HCT116 (cell line): ENCODE data around the gene C3orf20. TPM values are rescaled to one million over a fixed set of nuclear protein-coding genes. Genes with fewer than 3 reads are reported as not detected.

Experiments used
- ATAC-seq: fragments of 200-7000 bp; cut with Tn5 transposase; 2 replicates; pipeline ENCODE4 v1.9.1; 2020; ENCODE audit warnings: mild to moderate bottlenecking, moderate library complexity
- BruUV-seq: library from RNA; stranded (reverse); fragments of 400-500 nt; replicated peaks from 2 replicates; lab custom pipeline; 2021; lab: Mats Ljungman, UMichigan
- CTCF ChIA-PET: fragments of 300-600 bp; sonication (Branson Sonifier 250); formaldehyde crosslinking; loops from one replicate; lab custom pipeline; 2021; ENCODE audit warnings: antibody characterized with exemption; lab: Charles Lee
- POLR2A ChIA-PET: fragments of 300-600, 350-600 bp; sonication (Branson Sonifier 250); formaldehyde crosslinking; loops from one replicate; lab custom pipeline; 2021; ENCODE audit warnings: antibody characterized with exemption; lab: Charles Lee
- RAD21 ChIA-PET, 2 experiments: fragments of 300-600 bp; sonication (Branson Sonifier 250); formaldehyde crosslinking; loops; one replicate each; lab custom pipeline; 2023; ENCODE audit warnings: low total read pairs in 2 of 2; ENCODE audit not compliant: uncharacterized antibody in 2 of 2, unreplicated experiment in 2 of 2, low non-redundant PET in 1 of 2; lab: Charles Lee
- DNase-seq: peaks from one replicate; pipeline ENCODE4 v3.0.0-alpha.2; 2010; ENCODE audit warnings: low read depth, low spot score
- H2AFZ ChIP-seq: fragments of 200-600 bp; shearing (Covaris generic), sonication (generic); 2 replicates; pipeline ENCODE4 v1.6.1; 2017; ENCODE audit warnings: low read depth, mixed run types, mixed read lengths, antibody characterized with exemption, low read length; ENCODE audit not compliant: poor library complexity, severe bottlenecking
- H3K27ac ChIP-seq: 2 replicates; pipeline ENCODE4 v1.5.1; 2012; ENCODE audit warnings: low read depth, low read length
- H3K27me3 ChIP-seq: fragments of 200-600 bp; sonication (generic); 2 replicates; pipeline ENCODE4 v1.6.1; 2016; ENCODE audit warnings: mixed run types, low read length, mixed read lengths; ENCODE audit not compliant: insufficient read depth
- H3K36me3 ChIP-seq, 2 experiments: fragments of 200-500 bp in 1 of 2; fragments of 200-600 bp in 1 of 2; sonication (Bioruptor generic) in 1 of 2; sonication (generic) in 1 of 2; 2 replicates each; pipeline versions ENCODE4 v1.5.1 to v1.6.1; 2014 to 2016; ENCODE audit warnings: low read length in 2 of 2, inconsistent platforms in 1 of 2, mixed read lengths in 1 of 2, mixed run types in 1 of 2; ENCODE audit not compliant: insufficient read depth in 2 of 2, control insufficient read depth in 1 of 2
- H3K4me1 ChIP-seq, 2 experiments: fragments of 200-600 bp in 1 of 2; sonication (generic) in 1 of 2; 2 replicates each; pipeline versions ENCODE4 v1.5.1 to v1.6.1; 2012 to 2017; ENCODE audit warnings: low read length in 2 of 2, inconsistent platforms in 1 of 2, mild to moderate bottlenecking in 1 of 2, mixed read lengths in 1 of 2, mixed run types in 1 of 2, moderate library complexity in 1 of 2; ENCODE audit not compliant: insufficient read depth in 2 of 2, control insufficient read depth in 1 of 2
- H3K4me2 ChIP-seq: fragments of 200-600 bp; sonication (generic); 2 replicates; pipeline ENCODE4 v1.6.1; 2017; ENCODE audit warnings: mixed run types, low read length, mixed read lengths
- H3K4me3 ChIP-seq, 2 experiments: fragments of 200-600 bp in 1 of 2; sonication (generic) in 1 of 2; replicated peaks in 1 of 2; 2 replicates each; pipeline ENCODE4 v1.5.1; 2011 to 2016; ENCODE audit warnings: low read length in 2 of 2, control low read depth in 1 of 2, low read depth in 1 of 2, mild to moderate bottlenecking in 1 of 2, mixed read lengths in 1 of 2, mixed run types in 1 of 2
- H3K79me2 ChIP-seq: fragments of 200-600 bp; sonication (generic); 2 replicates; pipeline ENCODE4 v1.6.1; 2017; ENCODE audit warnings: mild to moderate bottlenecking, mixed run types, low read length, moderate library complexity, mixed read lengths; ENCODE audit not compliant: insufficient read depth
- H3K9ac ChIP-seq: fragments of 200-600 bp; sonication (generic); 2 replicates; pipeline ENCODE4 v1.6.1; 2016; ENCODE audit warnings: low read length, mixed read lengths
- H3K9me2 ChIP-seq: fragments of 200-600 bp; sonication (generic), shearing (Covaris generic); 2 replicates; pipeline ENCODE4 v1.6.1; 2017; ENCODE audit warnings: mixed run types, mild to moderate bottlenecking, moderate library complexity; ENCODE audit not compliant: insufficient read depth
- H3K9me3 ChIP-seq, 2 experiments: fragments of 200-500 bp in 1 of 2; fragments of 200-600 bp in 1 of 2; sonication (Bioruptor generic) in 1 of 2; sonication (generic) in 1 of 2; 2 replicates each; pipeline ENCODE4 v1.6.1; 2014 to 2017; ENCODE audit warnings: low read length in 2 of 2, mixed read lengths in 2 of 2, inconsistent platforms in 1 of 2, low read depth in 1 of 2, mild to moderate bottlenecking in 1 of 2, mixed run types in 1 of 2, moderate library complexity in 1 of 2; ENCODE audit not compliant: control insufficient read depth in 1 of 2, insufficient read depth in 1 of 2
- H4K20me1 ChIP-seq: fragments of 200-600 bp; sonication (generic), shearing (Covaris generic); 2 replicates; pipeline ENCODE4 v1.6.1; 2017; ENCODE audit warnings: mixed run types, mild to moderate bottlenecking, moderate library complexity; ENCODE audit not compliant: insufficient read depth
- ELF1 ChIP-seq: IDR thresholded peaks from 2 replicates; pipeline ENCODE4 v1.6.1; 2012; ENCODE audit warnings: low read depth, borderline replicate concordance
- EZH2 ChIP-seq: fragments of 200-600 bp; sonication (generic); IDR thresholded peaks from 2 replicates; pipeline ENCODE4 v1.6.1; 2017; ENCODE audit warnings: antibody characterized with exemption, mixed run types
- EZH2phosphoT487 ChIP-seq: fragments of 200-600 bp; IDR thresholded peaks from 2 replicates; pipeline ENCODE4 v1.6.1; 2018; ENCODE audit warnings: antibody characterized with exemption, borderline replicate concordance
- FOSL1 ChIP-seq: IDR thresholded peaks from 2 replicates; pipeline ENCODE4 v1.6.1; 2012; ENCODE audit warnings: low read depth
- POLR2AphosphoS5 ChIP-seq: IDR thresholded peaks from 2 replicates; pipeline ENCODE4 v1.6.1; 2011; ENCODE audit warnings: mild to moderate bottlenecking, low read depth, low read length, moderate library complexity
- RAD21 ChIP-seq: IDR thresholded peaks from 2 replicates; pipeline ENCODE4 v1.6.1; 2012; ENCODE audit warnings: low read depth, mild to moderate bottlenecking
- SRF ChIP-seq: IDR thresholded peaks from 2 replicates; pipeline ENCODE4 v1.6.1; 2012; ENCODE audit warnings: low read depth
- YY1 ChIP-seq: IDR thresholded peaks from 2 replicates; pipeline ENCODE4 v1.6.1; 2011; ENCODE audit warnings: low read length, low read depth, moderate library complexity, mild to moderate bottlenecking; ENCODE audit not compliant: insufficient replicate concordance; ENCODE audit errors: extremely low read depth
- intact Hi-C: fragments of 100-400 bp; cut with micrococcal nuclease; formaldehyde crosslinking; loops from 2 replicates; pipeline ENCODE4 v1.10.0; 2022
- total RNA-seq: library from RNA; stranded (reverse); gene quantifications from one replicate; pipeline ENCODE4 v1.2.1, GENCODE V29; 2021; ENCODE audit not compliant: unreplicated experiment
- TF ChIP-seq, protein P1 (sequence below), 3 experiments: fragments of 200-600 bp in 1 of 3; sonication (generic) in 1 of 3; IDR thresholded peaks in 2 of 3; conservative IDR thresholded peaks in 1 of 3; 2 replicates each; pipeline ENCODE4 v1.5.1; 2012 to 2017; ENCODE audit warnings: low read depth in 2 of 3, low read length in 2 of 3, antibody characterized with exemption in 1 of 3, borderline replicate concordance in 1 of 3, control low read depth in 1 of 3, mild to moderate bottlenecking in 1 of 3, mixed read lengths in 1 of 3, mixed run types in 1 of 3, moderate library complexity in 1 of 3; ENCODE audit not compliant: insufficient read depth in 1 of 3
- TF ChIP-seq, protein P2 (sequence below): IDR thresholded peaks from 2 replicates; pipeline ENCODE4 v1.6.1; 2011; ENCODE audit warnings: mild to moderate bottlenecking, low read length, moderate library complexity; ENCODE audit not compliant: insufficient replicate concordance; ENCODE audit errors: extremely low read depth

Gene C3orf20
- total RNA-seq, 1 experiment from 2014 or later: 0.20 TPM

DNA sequence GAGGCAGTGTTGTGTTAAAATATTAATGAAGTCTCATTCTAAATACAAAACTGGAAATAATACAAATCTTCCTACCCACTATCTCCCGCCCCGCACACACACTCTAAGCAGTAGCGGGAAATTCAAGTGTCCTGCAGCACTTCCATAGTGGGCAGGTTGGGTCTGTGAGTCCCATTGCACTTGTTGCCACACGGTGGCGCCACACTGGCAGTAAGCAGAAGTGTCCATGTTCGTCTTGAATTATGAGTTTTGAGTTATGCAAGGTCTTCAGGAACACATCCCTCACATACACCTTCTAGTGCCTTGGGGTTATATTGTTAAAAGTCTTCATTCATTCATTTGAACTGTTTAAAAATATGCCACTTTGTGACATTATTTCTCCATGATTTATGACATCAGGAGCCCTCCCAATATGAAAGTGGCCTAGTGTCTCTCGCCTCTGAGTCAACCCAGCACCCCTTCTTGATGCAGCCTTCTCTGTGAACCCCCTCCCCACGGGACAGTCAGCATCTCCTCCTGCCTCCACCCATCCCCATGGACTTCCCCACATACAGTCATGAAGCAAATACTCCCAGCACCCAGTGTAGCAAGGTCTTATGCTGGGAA lies 41.0 kb upstream of the C3orf20 start:
- BruUV-seq: no TSS peak
- intact Hi-C loops: loop anchor here (1.0 kb wide), 2 partner anchors 147 to 287 kb away; no protein-coding TSS in a partner anchor
- Histone ChIP-seq H4K20me1 (no peaks in the 10 kb centered on the region), H3K27ac (no peak overlapping the region), H3K4me1 (no peaks in the 10 kb centered on the region), H2AFZ (peak overlapping the region; percentile 81), H3K9ac (no peak overlapping the region), H3K9me2 (no peaks in the 10 kb centered on the region), H3K36me3 (no peaks in the 10 kb centered on the region), H3K27me3 (peaks cover 15% of the 10 kb centered on the region), H3K9me3 (no peaks in the 10 kb centered on the region), H3K4me2 (0 out of 2 replicates have a peak overlapping the region, but pooled peaks have one; percentile 11), H3K79me2 (no peaks in the 10 kb centered on the region), H3K4me3 (no peak overlapping the region)
- ChIA-PET POLR2A (no interaction called here), RAD21 (no interaction called here), CTCF (interaction anchor here (1.3 kb wide), 1 partner anchor 11 kb away, joined by 3 read pairs; no protein-coding TSS in a partner anchor)
- TF ChIP-seq ELF1 (no peak), RAD21 (peak; percentile 63), YY1 (peak; percentile 67)
- TF ChIP-seq, protein P1, sequence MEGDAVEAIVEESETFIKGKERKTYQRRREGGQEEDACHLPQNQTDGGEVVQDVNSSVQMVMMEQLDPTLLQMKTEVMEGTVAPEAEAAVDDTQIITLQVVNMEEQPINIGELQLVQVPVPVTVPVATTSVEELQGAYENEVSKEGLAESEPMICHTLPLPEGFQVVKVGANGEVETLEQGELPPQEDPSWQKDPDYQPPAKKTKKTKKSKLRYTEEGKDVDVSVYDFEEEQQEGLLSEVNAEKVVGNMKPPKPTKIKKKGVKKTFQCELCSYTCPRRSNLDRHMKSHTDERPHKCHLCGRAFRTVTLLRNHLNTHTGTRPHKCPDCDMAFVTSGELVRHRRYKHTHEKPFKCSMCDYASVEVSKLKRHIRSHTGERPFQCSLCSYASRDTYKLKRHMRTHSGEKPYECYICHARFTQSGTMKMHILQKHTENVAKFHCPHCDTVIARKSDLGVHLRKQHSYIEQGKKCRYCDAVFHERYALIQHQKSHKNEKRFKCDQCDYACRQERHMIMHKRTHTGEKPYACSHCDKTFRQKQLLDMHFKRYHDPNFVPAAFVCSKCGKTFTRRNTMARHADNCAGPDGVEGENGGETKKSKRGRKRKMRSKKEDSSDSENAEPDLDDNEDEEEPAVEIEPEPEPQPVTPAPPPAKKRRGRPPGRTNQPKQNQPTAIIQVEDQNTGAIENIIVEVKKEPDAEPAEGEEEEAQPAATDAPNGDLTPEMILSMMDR (IDR thresholded peaks at IDR 0.05 in 2 of 3, conservative IDR thresholded peaks at IDR 0.05 in 1 of 3; ENCODE audit: borderline replicate concordance in 1 of 3, insufficient read depth in 1 of 3, low read depth in 2 of 3, low read length in 2 of 3): peak; percentile 72 to 97 (median 91); a peak in 5 of 6 replicates
- ATAC-seq (peak; percentile 97), DNase-seq (peak; percentile 67)

DNA sequence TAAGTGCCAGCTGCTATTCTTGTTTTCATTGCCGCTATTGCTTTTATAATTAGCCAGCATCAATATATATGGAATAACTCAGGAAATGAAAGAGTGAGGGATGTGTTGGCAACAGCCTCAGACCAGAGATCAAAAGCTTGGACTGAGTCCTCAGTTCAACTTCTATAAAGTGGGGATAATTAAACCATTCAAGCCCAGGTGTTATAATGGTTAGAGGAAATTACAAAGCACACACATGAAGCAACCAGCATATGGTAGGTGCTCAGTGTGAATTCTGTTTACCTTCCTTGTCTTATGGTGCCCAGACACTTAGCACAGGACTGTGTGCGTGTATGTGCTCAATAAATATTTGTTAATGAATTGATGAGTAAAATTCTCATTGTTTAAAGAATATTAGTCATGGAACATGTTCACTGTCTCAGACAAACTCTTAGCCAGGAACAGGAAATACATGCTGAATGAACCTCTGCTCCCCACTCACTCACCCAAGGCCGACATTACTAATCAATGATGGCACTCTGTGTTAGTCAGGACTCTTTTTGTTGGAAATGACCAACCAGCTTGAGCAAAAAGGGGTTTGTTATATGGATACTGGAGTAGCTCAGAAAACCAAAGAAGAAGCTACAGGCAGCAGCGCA lies 40.1 kb upstream of the C3orf20 start:
- ChIA-PET CTCF (interaction anchor here (1.3 kb wide), 1 partner anchor 12 kb away, joined by 3 read pairs; no protein-coding TSS in a partner anchor), RAD21 (no interaction called here), POLR2A (no interaction called here)
- no peaks in the 10 kb centered on the region for H3K79me2 ChIP-seq
- H2AFZ ChIP-seq: no peak overlapping the region
- ATAC-seq (no peak), DNase-seq (no peak)
- no peak overlapping the region for H3K27ac ChIP-seq
- peaks cover 15% of the 10 kb centered on the region for H3K27me3 ChIP-seq
- H3K4me2 ChIP-seq: no peak overlapping the region
- no peaks in the 10 kb centered on the region for H3K9me2 ChIP-seq
- intact Hi-C loops: loop anchor here (1.0 kb wide), 1 partner anchor 286 kb away; no protein-coding TSS in a partner anchor
- no peaks in the 10 kb centered on the region for H3K4me1 ChIP-seq
- no peaks in the 10 kb centered on the region for H3K36me3 ChIP-seq
- no peaks in the 10 kb centered on the region for H4K20me1 ChIP-seq
- no peaks in the 10 kb centered on the region for H3K9me3 ChIP-seq
- H3K4me3 ChIP-seq: no peak overlapping the region
- BruUV-seq: no TSS peak
- H3K9ac ChIP-seq: no peak overlapping the region
- TF ChIP-seq EZH2: no peak
- TF ChIP-seq, protein P2, sequence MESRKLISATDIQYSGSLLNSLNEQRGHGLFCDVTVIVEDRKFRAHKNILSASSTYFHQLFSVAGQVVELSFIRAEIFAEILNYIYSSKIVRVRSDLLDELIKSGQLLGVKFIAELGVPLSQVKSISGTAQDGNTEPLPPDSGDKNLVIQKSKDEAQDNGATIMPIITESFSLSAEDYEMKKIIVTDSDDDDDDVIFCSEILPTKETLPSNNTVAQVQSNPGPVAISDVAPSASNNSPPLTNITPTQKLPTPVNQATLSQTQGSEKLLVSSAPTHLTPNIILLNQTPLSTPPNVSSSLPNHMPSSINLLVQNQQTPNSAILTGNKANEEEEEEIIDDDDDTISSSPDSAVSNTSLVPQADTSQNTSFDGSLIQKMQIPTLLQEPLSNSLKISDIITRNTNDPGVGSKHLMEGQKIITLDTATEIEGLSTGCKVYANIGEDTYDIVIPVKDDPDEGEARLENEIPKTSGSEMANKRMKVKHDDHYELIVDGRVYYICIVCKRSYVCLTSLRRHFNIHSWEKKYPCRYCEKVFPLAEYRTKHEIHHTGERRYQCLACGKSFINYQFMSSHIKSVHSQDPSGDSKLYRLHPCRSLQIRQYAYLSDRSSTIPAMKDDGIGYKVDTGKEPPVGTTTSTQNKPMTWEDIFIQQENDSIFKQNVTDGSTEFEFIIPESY: no peak
- no peak for TF ChIP-seq EZH2phosphoT487
- TF ChIP-seq FOSL1: no peak
- TF ChIP-seq, protein P1 (IDR thresholded peaks at IDR 0.05 in 2 of 3, conservative IDR thresholded peaks at IDR 0.05 in 1 of 3; ENCODE audit: borderline replicate concordance in 1 of 3, insufficient read depth in 1 of 3, low read depth in 2 of 3, low read length in 2 of 3): no peak
- TF ChIP-seq ELF1: no peak
- TF ChIP-seq SRF: no peak
- TF ChIP-seq POLR2AphosphoS5: no peak
